Heart left ventricle (tissue), 13 donors: ENCODE measurements around the gene IFT74.

Experiments used
- CTCF ChIP-seq, 12 donors: fragments of 200-600 bp; sonication (generic) in 4 of 12; IDR thresholded peaks; one replicate each; pipeline versions ENCODE4 v1.5.0 to v1.8.0; 2018 to 2022; ENCODE audit warnings: antibody characterized with exemption in 12 of 12, mild to moderate bottlenecking in 5 of 12
- POLR2A ChIP-seq, 2 donors: fragments of 450-650 bp; IDR thresholded peaks; one replicate each; pipeline ENCODE4 v1.6.1; 2017; ENCODE audit warnings: antibody characterized with exemption in 2 of 2, mild to moderate bottlenecking in 2 of 2, moderate library complexity in 2 of 2
- donor health status: ischemic (EF 13 %, LVEDD 7.1; RV severe dilation, severe dysfunction).
- donor health status: DM: no; HTN: yes; CAD: no.
- donor health status: DM: no; HTN: no; CAD: no.
- donor health status: ischemic (EF 25% LVEDD 6.9; RV normal size, moderate dysfunction).
- donor health status: ischemic (EF 25% LVEDD 5.7; RV mildly dilated, moderate dysfunction).
- donor health status: ischemic (EF 35%, LVEDD 5.7; RV mildly dilated, moderate dysfunction).
- donor health status: nonischemic (EF 11% LVEDD 7.7; RV severe dilation, severe dysfunction).
- donor health status: DM: yes; HTN: yes; CAD: no.
- donor health status: PGD.
- donor health status: ischemic (EF 29% LVEDD 5.4; RV normal size, mild dysfunction).
- donor health status: nonischemic (EF 23%, LVEDD 6.1; RV moderate dilation, normal function).

GRCh38 chr9:26945591-26945990 is 10.6 kb upstream of the IFT74 start:
- TF ChIP-seq CTCF (IDR thresholded peaks at IDR 0.05) = no peak
- no peak for TF ChIP-seq POLR2A (IDR thresholded peaks at IDR 0.05)
